ENCODE results near the gene EDA.
"Not testable (repeated sequence)": the region's sequence is repeated elsewhere in the genome, so short reads cannot be mapped to it uniquely, and the experiment has no call there.

Gene EDA

DNA sequence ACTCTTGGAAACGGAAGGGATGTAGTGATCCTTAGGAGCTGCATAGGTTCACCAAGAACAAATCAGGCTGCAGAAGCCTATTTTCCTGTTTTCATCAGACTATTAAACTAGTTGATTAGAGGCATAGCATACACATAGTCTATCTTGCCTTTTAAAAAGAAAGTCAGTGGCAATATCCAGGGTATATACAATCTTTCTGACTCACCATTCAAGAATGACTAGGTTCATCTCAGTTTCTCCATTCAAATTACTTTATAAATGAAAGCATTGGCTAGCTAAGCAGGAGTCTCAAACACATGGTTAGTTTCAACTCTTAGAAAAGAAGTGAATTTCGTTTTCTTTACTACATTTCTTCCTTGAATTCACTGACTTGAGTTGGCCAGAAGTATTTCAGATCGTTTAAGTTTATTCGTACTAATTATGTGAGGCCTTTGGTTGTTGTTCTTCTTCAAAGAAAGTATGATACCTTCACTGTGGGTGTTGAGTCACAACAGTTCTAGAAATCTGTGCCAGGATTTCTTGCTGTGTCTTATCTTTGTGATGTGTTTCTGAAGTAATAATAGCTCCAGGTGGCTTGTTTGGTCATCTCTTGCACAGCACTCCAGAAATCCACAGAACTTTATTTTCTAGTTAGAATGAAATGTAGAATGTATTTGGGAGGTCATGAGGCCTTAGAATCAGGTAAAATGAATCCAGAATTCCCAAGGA is 345.6 kb downstream of the EDA start:
- no peak for DNase-seq

DNA sequence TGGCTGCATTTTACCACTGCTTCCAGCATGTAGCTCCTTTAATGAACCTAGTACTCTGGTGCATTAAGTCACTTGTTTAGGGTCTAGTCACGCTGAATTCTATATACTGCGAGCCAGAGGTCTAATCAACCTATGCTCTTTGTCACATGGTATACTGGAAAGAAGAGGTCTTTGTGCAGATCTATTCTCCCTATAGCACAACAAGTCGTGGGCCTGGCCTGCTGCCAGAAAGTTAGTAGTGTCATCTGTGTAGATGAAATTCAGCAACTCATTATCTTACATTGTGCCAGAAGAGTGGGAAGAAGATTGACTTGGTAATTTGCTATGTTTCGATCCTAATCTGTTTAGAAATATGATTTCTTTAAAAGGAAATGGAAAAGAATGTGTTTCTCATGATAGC is 353.0 kb downstream of the EDA start:
- no peak for DNase-seq

DNA sequence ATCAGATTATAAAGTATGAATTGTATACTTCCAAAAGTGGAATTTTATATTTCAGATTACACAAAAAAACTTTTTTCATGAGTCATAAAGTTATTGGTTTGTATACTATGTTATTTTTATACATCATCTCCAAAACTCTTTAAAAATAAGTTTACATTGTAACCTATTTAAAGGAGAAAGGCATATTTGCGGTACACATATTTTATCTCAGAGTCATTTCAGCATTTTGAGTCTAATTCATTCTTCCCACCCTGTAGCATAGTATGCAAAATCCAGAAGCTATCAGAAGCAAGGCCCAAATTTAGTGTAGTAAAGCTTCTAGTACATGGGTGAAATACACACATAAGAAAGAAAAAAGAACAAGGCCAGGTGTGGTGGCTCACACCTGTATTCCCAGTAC is 353.5 kb downstream of the EDA start:
- DNase-seq: no peak

DNA sequence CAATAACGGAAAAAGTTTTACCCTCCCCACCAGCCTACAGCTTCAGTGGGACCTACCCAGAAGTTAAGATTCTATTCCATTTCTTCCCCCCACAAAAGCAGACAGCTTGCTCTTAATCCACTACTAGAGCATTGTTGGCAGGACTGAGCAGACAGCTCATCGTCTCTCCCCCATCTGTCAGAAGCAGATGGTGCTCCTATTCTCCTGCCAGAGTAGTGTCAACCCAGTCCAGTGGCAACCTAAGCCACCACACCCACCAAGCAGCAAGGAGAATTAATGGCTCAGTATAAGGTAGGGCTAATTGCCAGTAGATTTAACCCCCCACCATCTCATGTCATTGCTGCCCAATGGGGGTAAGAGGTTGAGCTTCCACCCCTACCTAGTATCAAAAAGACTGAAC is 371.8 kb downstream of the EDA start:
- DNase-seq: no peak

DNA sequence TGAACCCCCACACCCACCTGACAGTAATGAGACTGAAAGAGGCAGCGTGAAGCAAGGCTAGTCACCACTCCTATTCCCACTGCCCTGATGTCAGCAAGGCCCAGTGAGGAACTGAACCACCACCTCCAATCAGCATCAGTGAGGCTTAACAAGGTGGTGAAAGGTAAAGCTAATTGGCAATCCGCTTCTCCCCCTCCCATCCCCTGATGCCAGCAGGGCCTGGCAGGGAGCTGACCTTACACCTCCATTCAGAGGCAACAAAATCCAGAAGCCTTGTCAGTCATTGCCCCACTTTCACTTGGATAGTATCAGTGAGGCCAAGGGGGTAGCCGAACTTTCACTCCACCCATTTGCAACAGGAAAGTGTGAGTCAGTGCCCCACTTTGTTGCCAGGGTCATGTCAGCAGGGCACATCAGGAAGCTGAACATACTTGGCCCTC is 373.1 kb downstream of the EDA start:
- peak; percentile 2 for DNase-seq

DNA sequence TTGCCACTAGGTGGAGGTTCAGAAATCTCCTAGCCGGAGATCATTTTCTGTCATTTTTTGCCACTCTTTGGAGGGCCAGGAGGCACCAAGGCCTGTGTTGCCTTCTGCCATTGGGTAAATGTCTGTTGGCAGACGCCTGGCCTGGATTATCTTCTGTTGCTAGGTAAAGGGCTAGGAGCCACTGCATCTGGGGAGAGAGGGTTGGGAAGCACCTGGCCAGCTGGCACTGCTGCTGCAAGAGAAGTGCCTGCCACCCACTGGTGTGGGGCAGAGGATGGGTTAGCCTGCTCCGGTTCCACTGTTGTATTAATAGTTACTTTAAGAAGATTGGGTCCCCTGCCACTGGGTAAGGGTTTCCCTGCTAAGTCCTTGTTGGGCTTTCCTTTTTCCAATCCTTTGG is 375.8 kb downstream of the EDA start:
- no peak for DNase-seq

DNA sequence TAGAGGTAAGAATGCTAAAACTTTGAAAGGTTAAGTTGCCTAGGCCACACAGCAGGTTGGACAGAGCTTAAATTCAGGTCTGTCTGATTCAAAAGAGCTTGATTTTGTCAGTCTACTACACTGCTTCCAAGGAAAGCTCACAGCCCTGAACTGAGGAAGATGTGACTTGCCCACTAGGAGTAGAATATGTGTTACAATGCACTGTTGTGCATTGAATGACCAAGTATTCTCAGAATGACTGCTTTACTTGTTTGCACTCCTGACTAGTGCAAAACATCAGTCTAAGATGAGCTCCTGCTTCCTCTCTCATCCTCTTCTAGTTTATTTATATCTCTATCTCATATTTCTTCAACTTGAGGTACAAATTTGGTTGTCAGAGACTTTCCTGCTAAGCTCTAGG is 377.6 kb downstream of the EDA start:
- no peak for DNase-seq

DNA sequence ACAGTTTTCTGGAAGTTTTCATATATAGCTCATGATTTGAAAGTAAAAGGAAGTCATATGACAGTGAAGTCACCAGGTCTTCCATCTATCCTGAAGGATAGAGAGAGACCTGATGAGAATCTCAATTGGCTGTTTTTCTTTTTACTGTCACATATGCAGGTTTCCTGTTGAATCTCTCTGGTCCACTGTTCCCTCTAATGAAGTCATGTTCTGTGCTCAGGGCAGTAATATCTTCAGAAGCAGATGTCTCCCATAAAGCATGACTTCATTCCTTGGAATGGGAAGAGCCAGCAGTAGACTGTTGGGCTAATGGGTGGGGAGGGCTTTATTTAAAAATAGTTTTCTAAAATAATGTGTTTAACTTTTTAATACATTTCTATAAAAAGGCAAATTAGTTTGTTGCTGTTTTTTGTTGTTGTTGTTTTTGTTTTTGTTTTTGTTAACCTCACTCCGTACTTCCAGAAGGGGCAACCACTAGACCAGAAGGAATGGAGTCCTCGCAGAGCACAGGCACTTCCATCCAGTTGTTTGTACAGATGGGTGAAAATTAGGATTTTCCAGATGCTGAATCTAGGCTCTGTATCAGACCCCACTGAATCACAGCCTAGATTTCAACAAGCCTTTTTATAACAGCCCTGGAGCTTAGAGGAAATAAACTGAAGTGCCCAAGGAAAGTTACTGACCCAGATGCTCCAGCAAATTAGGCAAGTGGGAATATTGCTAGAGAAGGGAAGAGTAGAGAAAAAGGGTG is 379.6 kb downstream of the EDA start:
- DNase-seq: no peak

DNA sequence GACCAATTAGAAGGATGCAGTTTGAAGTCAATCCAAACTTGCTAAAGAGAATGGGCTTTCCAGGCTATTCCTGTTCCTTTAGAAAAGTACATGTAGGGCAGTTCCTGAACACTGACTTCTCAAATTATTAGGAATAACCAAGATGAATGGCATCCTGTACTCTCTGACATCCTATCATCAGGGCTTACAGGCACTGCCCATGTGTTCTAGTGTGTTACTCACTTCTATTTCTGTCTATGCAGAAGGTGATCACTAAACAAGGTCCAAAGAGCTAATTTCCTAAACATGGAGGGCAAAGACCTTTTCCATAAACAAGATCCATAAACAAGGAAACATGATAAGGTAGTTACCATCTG is 380.2 kb downstream of the EDA start:
- DNase-seq: no peak

DNA sequence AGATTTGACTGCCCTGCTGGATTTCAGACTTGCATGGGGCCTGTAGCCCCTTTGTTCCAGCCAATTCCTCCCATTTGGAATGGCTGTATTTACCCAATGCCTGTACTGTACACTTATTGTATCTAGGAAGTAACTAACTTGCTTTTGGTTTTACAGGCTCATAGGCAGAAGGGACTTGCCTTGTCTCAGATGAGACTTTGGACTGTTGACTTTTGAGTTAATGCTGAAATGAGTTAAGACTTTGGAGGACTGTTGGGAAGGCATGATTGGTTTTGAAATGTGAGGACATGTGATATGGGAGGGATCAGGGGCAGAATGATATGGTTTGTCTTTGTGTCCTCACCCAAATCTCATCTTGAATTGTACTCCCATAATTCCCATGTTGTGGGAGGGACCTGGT is 382.4 kb downstream of the EDA start:
- DNase-seq: not testable (repeated sequence)

DNA sequence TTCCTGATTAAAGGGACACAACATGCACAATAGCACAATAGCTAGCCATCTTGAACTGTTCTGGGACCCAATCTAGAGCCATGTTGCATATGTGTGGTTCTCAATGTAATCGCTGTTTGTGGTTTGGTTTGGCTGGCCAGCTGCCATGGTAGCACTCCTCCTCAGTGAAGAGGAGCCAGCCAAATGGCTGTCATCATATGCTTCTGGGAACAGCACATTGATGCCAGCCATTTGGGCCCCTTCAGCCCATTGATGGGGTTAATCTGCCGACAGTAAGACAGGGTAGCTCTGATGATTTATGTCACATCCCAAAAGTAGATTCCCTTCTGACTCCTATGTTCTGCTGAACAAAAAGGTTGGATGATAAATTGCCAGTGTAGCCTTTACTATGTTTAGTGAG is 385.4 kb downstream of the EDA start:
- DNase-seq: no peak

DNA sequence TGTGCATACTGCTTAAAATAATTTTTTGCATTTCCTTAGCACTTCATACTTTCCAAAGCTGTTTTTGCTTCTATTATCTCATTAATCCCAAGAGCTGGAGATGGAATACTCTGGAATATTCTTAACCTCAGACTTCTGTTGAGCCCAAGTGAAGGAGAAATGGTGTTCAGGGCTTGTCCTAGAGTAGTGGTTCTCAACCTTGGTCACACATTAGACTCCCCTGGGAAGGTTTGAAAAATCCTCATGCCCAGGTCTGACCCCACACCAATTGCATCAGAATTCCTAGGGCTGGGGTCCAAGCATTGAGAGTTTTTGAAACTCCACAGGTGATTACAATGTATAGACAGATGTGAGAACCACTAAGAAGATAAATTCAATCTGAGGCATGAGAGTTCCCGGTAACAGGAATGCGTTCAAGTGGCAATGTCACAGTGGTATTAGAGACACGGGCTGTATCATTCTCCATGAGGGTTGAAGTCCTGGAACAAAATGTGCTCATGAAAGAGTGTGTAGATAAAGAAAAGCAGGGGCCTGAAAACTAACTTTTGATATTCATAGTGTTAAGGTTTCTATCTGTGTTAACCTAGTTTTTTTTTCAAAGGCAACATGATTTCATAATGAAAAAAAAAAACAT is 385.9 kb downstream of the EDA start:
- no peak for DNase-seq

DNA sequence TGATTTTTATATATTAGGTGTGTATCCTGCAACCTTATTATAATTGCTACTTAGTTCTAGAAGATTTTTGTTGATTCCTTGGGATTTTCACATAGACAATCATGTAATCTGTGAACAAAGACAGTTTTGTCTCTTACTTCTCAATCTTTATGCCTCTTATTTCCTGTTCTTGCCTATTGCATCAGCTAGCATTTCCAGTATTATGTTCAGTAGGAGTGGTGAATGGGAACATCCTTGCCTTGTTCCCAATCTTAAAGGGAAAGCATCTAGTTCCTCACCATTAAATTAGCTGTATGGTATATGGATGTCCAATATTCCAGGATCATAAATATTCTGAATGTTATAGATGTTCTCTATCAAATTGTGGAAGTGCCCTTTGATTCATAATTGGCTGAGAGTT is 392.0 kb downstream of the EDA start:
- DNase-seq: no peak

DNA sequence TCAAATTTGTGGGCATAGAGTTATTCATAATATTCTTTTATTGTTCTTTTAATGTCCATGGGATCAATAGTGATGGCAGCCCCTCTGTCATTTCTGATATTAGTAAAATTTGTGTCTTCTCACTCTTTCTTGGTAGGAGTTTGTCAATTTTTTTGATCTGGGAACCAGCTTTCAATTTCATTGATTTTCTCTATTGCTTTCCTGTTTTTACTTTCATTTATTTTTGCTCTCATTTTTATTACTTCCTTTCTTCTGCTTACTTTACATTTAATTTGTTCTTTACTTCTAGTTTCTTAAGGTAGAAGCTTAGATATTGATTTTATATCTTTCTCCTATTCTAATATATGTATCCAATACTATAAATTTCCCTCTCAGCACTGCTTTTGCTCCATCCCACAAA is 393.1 kb downstream of the EDA start:
- no peak for DNase-seq

DNA sequence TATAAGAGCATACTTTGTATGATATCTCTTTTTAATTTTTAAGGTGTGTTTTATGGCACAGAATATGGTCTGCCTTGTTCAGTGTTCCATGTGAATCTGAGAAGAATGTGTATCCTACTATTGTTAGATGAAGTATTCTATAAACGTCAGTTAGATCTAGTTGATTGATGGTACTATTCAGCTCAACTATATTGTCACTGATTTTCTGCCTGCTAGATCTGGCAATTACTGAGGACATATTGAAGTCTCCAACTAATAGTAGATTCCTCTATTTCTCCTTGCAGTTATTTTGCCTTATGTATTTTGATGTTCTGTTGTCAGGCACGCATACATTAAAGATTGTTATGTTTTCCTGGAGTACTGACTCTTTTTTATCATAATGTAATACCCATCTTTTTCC is 394.1 kb downstream of the EDA start:
- DNase-seq: no peak

DNA sequence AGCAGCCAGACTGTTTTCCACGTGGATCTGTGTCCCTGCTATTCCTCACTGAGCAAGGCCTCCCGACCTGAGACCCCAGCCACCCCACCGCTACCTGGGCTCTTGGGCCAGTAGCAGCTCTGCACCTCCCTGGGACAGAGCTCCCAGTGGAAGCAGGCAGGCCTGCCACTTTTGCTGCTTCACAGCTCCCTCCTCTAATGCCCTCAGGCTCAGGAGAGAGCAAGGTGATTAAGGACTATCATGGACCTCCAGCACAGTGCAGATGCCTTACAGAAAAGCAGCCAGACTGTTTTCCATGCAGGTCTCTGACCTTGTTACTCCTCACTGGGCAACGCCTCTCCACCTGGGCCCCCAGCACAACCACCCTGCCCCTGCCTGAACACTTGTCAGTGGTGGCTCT is 396.8 kb downstream of the EDA start:
- no peak for DNase-seq

DNA sequence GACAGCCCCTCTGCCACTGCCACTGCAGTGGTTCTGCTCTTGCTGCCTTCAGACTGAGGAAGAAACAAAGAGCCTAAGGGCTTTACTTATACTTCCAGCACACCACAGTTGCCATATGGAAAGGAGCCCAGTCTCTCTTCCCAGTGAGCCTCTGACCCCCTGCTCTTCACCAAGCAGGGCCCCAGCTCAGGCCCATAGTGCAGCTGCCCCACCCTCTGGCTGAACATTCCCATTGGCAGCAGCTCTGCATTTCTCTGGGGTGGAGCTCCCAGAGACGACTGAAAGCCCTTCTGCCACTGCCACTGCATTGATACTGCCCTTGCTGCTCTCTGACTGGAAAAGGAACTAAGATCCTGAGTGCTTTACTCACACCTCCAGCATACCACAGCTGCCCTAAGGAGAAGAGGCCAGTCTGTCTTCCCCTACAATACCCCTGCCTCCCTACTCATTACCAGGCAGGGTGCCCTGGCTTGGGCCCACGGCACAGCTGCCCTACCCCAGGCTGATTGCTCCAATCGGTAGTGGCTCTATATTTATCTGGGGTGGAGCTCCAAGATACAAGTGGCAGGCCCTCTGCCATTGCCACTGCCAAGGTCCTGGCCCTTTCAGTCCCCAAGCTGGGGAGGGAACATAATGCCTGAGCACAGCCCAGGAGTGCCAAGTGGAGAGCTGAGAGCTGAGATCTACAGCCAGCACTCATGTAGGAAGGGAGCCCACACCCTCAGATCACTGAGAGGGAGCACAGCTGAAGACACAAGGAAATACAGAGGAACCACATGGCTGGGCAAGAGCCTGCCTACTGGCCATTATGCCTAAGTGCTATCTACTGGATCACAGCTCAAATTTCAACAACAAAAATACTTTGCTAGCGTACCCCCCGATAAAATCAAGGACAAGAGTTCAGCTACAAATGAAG is 397.8 kb downstream of the EDA start:
- no peak for DNase-seq

DNA sequence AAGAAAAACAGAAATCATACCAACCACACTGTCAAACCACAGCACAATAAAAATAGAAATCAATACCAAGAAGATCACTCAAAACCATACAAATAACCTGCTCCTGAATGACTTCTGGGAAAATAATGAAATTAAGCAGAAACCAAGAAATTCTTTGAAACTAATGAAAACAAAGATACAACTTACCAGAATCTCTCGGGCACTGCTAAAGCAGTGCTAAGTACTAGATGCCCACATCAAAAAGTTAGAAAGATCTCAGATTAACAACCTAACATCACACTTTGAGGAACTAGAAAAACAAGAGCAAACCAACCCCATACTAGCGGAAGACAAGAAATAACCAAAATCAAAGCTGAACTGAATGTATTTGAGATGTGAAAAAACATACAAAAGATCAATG is 400.6 kb downstream of the EDA start:
- peak; percentile 1 for DNase-seq

DNA sequence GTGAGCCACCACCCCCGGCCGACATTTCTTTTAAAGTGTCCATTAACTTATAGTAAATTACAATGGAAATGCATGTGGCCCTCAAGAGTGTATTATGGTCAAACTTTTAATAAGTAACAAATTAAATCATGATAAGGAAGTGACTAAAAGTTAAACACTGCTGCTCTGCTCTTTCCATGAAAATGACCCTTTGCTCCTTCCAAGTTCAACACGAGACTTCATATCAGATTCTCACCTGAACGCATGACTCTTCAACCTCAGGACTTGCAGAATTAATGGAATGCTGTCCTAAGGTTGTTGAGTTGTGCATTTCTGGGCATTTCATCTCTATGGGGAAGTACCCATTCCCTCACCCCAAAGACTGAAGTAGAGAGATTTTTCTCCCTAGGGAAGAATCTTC is 406.7 kb downstream of the EDA start:
- no peak for DNase-seq

DNA sequence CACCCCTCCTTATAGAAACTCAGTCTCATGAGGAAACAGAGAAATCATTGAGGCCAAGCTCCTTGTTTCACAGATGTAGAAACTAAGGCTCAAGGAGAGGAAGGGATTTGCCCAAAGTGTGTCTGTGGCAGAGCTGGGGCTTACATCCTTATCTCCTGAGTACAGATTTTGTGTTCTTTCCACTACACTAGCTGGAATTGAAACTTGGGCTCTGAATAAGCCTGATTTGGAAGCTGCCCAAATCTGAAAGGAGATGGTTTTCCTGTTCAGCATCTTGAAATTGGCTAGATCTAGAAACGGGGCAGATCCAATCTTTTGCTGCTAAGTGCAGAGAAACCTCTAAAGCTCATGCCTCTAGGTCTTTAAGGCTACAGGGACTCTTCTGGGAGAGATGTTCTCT is 409.6 kb downstream of the EDA start:
- DNase-seq: no peak

DNA sequence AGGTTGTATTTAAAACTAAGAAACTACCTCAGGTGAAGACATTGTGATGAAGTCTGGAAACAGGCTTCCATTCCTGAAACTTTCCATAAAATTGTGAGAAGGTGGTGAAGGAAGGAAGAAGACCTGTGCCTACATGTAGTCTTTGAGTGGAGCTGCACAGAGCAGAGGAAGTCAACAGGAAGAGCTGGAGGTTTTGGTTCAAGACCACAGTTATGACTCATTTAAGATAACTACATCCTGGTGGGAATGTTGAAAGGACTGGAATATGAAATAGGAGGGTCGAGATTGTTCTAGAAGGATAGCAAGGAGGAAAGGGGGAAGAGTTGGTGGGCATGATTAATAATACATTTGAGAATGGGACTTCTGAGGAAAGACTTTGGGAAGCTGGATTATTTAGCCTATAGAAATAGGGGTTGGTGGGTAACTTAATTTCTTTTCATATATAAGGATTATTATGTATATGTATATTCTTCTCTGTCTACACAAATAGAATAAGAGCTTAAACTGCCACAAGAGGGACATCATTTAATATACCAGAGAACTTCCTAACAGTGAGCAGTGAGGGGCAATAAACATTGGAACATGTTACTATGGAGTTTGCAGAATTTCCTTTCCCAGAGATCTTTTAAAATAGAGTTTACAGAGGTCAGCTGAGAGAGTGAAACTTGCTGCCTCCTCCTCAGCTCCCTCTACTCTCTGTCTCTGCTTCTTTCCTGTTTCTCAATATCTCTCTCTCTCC is 410.4 kb downstream of the EDA start:
- no peak for DNase-seq

DNA sequence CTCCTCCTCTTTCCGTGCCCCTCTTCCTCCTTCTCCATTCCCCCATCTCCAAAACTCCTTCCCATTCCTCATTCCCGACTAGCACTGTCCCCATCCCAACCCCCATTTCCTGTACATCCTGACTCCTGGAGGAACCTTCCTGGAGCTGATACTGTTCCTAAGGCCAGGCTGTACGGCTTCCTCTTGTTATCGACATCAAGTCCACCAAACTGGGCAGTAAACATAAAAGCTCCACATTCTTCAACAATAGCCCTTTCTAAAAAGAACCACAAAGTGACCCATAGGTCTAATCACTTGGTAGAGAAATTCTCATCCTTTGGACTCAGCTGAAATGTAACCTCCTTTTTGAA is 410.9 kb downstream of the EDA start:
- DNase-seq: no peak

DNA sequence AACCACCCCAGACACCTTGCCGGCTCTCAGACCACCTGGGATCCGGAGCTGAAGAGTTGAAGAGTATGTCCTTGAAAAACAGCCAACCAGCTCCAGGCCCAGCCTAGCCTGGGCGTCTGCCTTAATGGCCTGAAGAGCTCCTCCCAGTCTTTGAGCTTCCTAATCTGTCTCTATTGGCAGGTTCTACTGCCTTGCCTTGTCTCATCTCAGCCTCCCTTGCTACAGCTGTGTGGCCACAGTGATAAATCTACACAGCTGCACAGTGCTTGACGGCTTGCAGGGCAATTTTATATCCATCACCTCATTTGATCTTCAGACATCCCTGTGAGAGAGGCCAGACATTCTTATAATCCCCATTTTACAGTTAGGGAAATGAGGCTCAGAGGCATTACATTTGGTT is 413.9 kb downstream of the EDA start:
- DNase-seq: no peak

Measured in CD4-positive, alpha-beta T cell treated with Interleukin-10 for 1 hour (primary cell).